Spleen (tissue), 11 donors: ENCODE measurements around the gene STXBP5L. TPM values are rescaled to one million over a fixed set of nuclear protein-coding genes. Genes with fewer than 3 reads are reported as not detected.

Source experiments
- DNase-seq: peaks from one replicate; pipeline ENCODE4 v3.0.0-alpha.2; 2020
- H3K27ac ChIP-seq, 8 donors: fragments of 200-600 bp; sonication (generic) in 7 of 8; 1 replicate in 4 of 8; 2 replicates in 4 of 8; pipeline versions ENCODE4 v1.5.0 to v1.8.0; 2016 to 2021; ENCODE audit warnings: inconsistent platforms in 4 of 8, mild to moderate bottlenecking in 4 of 8, moderate library complexity in 1 of 8
- H3K27me3 ChIP-seq, 7 donors: fragments of 200-600 bp; sonication (generic) in 6 of 7; replicated peaks in 1 of 7; 1 replicate in 4 of 7; 2 replicates in 3 of 7; pipeline versions ENCODE4 v1.5.0 to v1.8.0; 2016 to 2021; ENCODE audit warnings: inconsistent platforms in 3 of 7, mild to moderate bottlenecking in 1 of 7
- H3K36me3 ChIP-seq, 6 donors: fragments of 200-600 bp; sonication (generic) in 5 of 6; 1 replicate in 4 of 6; 2 replicates in 2 of 6; pipeline versions ENCODE4 v1.5.0 to v1.8.0; 2016 to 2021; ENCODE audit warnings: inconsistent platforms in 2 of 6
- H3K4me1 ChIP-seq, 6 donors: fragments of 200-600 bp; sonication (generic) in 5 of 6; 1 replicate in 3 of 6; 2 replicates in 3 of 6; pipeline versions ENCODE4 v1.5.0 to v1.8.0; 2016 to 2021; ENCODE audit warnings: inconsistent platforms in 3 of 6
- H3K4me3 ChIP-seq, 8 donors: fragments of 200-600 bp; sonication (generic) in 7 of 8; 1 replicate in 4 of 8; 2 replicates in 4 of 8; pipeline versions ENCODE4 v1.5.0 to v1.8.0; 2016 to 2021; ENCODE audit warnings: inconsistent platforms in 4 of 8, mild to moderate bottlenecking in 4 of 8, moderate library complexity in 2 of 8
- H3K9me3 ChIP-seq, 8 donors: fragments of 200-600 bp; sonication (generic) in 7 of 8; 1 replicate in 4 of 8; 2 replicates in 4 of 8; pipeline versions ENCODE4 v1.5.0 to v1.8.0; 2016 to 2021; ENCODE audit warnings: inconsistent platforms in 4 of 8
- CTCF ChIP-seq, 11 experiments: fragments of 200-600 bp in 7 of 11; fragments of 450-650 bp in 4 of 11; sonication (generic) in 4 of 11; IDR thresholded peaks in 8 of 11; conservative IDR thresholded peaks in 3 of 11; 1 replicate in 7 of 11; 2 replicates in 4 of 11; pipeline versions ENCODE4 v1.4.0 to v1.8.0; 2016 to 2021; ENCODE audit warnings: antibody characterized with exemption in 11 of 11, inconsistent platforms in 4 of 11, mild to moderate bottlenecking in 1 of 11
- POLR2A ChIP-seq, 3 donors: fragments of 450-650 bp; IDR thresholded peaks; one replicate each; pipeline ENCODE4 v1.5.1; 2017; ENCODE audit warnings: antibody characterized with exemption in 3 of 3, mild to moderate bottlenecking in 1 of 3
- POLR2AphosphoS5 ChIP-seq, 3 donors: sonication (generic); formaldehyde crosslinking; IDR thresholded peaks; one replicate each; pipeline ENCODE4 v1.5.1; 2017; ENCODE audit warnings: antibody characterized with exemption in 3 of 3
- WGBS, 5 donors: extraction: QIAGEN DNeasy Blood & Tissue Kit in 3 of 5; methylation state at CpG; one replicate each; pipeline versions ENCODE4 v1.1.5 to v1.1.7; 2013 to 2018; 5-methylcytosine and 5-hydroxymethylcytosine counted together
- intact Hi-C: fragments of 100-400 bp; cut with DNase I; formaldehyde crosslinking; loops from one replicate; pipeline ENCODE4 v1.15.0; 2023; ENCODE audit warnings: low total_unique reads
- polyA plus RNA-seq, 3 donors: library from polyadenylated mRNA; stranded (reverse); fragments of 200-250 nt; gene quantifications; one replicate each; pipeline ENCODE4 v1.2.1, GENCODE V29; 2013
- total RNA-seq, 7 donors: library from RNA; depleted of rRNA in 3 of 7; stranded (reverse); fragments of >200 nt in 3 of 7; fragmentation: NEBNext Ultra II Directional in 4 of 7; extraction: Animal tissue kit (Norgen Biotek cat#: 25700) in 4 of 7; gene quantifications; one replicate each; pipeline versions ENCODE4 v1.1.0 to v1.2.1, GENCODE V29; 2016 to 2021
- donor health status: healthy with polysubstance abuse.
- donor health status: DM: no; HTN: no; CAD: no; lungs with moderate emphysema.
- donor health status: DM: no; HTN: no; CAD: no.
- donor health status: Bipolar disorder and iron deficiency.
- donor health status: healthy.
- donor health status: DM: no; HTN: no; CAD: no.
- donor health status: DM: yes; HTN: yes; CAD: no.

Gene STXBP5L
- total and polyA plus RNA-seq, 10 donors: 0.32 to 0.34 TPM; not detected in 8

GRCh38 chr3:120926146-120926545, 18.1 kb downstream of the STXBP5L start:
- TF ChIP-seq POLR2A (IDR thresholded peaks at IDR 0.05) (no peak), POLR2AphosphoS5 (IDR thresholded peaks at IDR 0.05) (no peak)
- no peak overlapping the region for H3K4me3 ChIP-seq
- 81 to 97% (median 85%) methylated on average over 1 of the region's 1 CpG for WGBS, 5 donors
- H3K9me3 ChIP-seq: peaks cover 0 to 48% (median 39%) of the 10 kb centered on the region in 8 donors
- H3K27ac ChIP-seq: no peak overlapping the region
- DNase-seq: no peak
- intact Hi-C loops: no loop called here
- no peaks in the 10 kb centered on the region for H3K4me1 ChIP-seq
- H3K27me3 ChIP-seq: no peaks in the 10 kb centered on the region
- H3K36me3 ChIP-seq: no peaks in the 10 kb centered on the region

GRCh38 chr3:120928991-120929390, 21.0 kb downstream of the STXBP5L start:
- H3K4me1 ChIP-seq: no peaks in the 10 kb centered on the region
- WGBS, 5 donors: 39 to 74% (median 65%) methylated on average over 1 of the region's 1 CpG
- no peak overlapping the region for H3K4me3 ChIP-seq
- H3K27ac ChIP-seq: no peak overlapping the region
- H3K36me3 ChIP-seq: no peaks in the 10 kb centered on the region
- no peak for DNase-seq
- peaks cover 0 to 48% (median 39%) of the 10 kb centered on the region in 8 donors for H3K9me3 ChIP-seq
- TF ChIP-seq CTCF (IDR thresholded peaks at IDR 0.05 in 8 of 11, conservative IDR thresholded peaks at IDR 0.05 in 3 of 11) (no peak), POLR2AphosphoS5 (IDR thresholded peaks at IDR 0.05) (no peak), POLR2A (IDR thresholded peaks at IDR 0.05) (no peak)
- no peaks in the 10 kb centered on the region for H3K27me3 ChIP-seq
- intact Hi-C loops: no loop called here

GRCh38 chr3:120931593-120931992, 23.6 kb downstream of the STXBP5L start:
- intact Hi-C loops: no loop called here

GRCh38 chr3:120956143-120956542, 48.1 kb downstream of the STXBP5L start:
- Histone ChIP-seq H3K27me3 (no peaks in the 10 kb centered on the region), H3K4me3 (no peak overlapping the region), H3K36me3 (no peaks in the 10 kb centered on the region), H3K9me3 (peaks cover 0 to 23% (median 15%) of the 10 kb centered on the region in 8 donors), H3K27ac (no peak overlapping the region), H3K4me1 (no peaks in the 10 kb centered on the region)
- TF ChIP-seq POLR2A (IDR thresholded peaks at IDR 0.05): no peak
- TF ChIP-seq POLR2AphosphoS5 (IDR thresholded peaks at IDR 0.05): no peak
- no peak for TF ChIP-seq CTCF (IDR thresholded peaks at IDR 0.05 in 8 of 11, conservative IDR thresholded peaks at IDR 0.05 in 3 of 11)
- 51 to 79% (median 67%) methylated on average over 3 of the region's 3 CpGs for WGBS, 5 donors
- intact Hi-C loops: no loop called here
- no peak for DNase-seq

More at GRCh38 chr3:120931593-120931992, 23.6 kb downstream of the STXBP5L start:
- TF ChIP-seq POLR2A (IDR thresholded peaks at IDR 0.05) (no peak), CTCF (IDR thresholded peaks at IDR 0.05 in 8 of 11, conservative IDR thresholded peaks at IDR 0.05 in 3 of 11) (no peak), POLR2AphosphoS5 (IDR thresholded peaks at IDR 0.05) (no peak)
- no peaks in the 10 kb centered on the region for H3K4me1 ChIP-seq
- H3K36me3 ChIP-seq: no peaks in the 10 kb centered on the region
- H3K27ac ChIP-seq: no peak overlapping the region
- peaks cover 0 to 32% (median 17%) of the 10 kb centered on the region in 8 donors for H3K9me3 ChIP-seq
- WGBS, 5 donors: 51 to 85% (median 63%) methylated on average over 2 of the region's 2 CpGs
- DNase-seq: no peak
- no peak overlapping the region for H3K4me3 ChIP-seq
- no peaks in the 10 kb centered on the region for H3K27me3 ChIP-seq
